ENCODE data around the gene FZD7.

- TF ChIP-seq, protein P1, sequence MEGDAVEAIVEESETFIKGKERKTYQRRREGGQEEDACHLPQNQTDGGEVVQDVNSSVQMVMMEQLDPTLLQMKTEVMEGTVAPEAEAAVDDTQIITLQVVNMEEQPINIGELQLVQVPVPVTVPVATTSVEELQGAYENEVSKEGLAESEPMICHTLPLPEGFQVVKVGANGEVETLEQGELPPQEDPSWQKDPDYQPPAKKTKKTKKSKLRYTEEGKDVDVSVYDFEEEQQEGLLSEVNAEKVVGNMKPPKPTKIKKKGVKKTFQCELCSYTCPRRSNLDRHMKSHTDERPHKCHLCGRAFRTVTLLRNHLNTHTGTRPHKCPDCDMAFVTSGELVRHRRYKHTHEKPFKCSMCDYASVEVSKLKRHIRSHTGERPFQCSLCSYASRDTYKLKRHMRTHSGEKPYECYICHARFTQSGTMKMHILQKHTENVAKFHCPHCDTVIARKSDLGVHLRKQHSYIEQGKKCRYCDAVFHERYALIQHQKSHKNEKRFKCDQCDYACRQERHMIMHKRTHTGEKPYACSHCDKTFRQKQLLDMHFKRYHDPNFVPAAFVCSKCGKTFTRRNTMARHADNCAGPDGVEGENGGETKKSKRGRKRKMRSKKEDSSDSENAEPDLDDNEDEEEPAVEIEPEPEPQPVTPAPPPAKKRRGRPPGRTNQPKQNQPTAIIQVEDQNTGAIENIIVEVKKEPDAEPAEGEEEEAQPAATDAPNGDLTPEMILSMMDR (IDR thresholded peaks at IDR 0.05 in 4 of 5, conservative IDR thresholded peaks at IDR 0.05 in 1 of 5) = no peak
- TF ChIP-seq POLR2A (IDR thresholded peaks at IDR 0.05) = no peak
These were observed 18.6 kb downstream of the FZD7 start for GRCh38 chr2:202052235-202052634.

Measured in gastrocnemius medialis (tissue), 4 donors.